Measurements from ENCODE around the gene GALNT13. TPM values are rescaled to one million over a fixed set of nuclear protein-coding genes. Genes with fewer than 3 reads are reported as not detected.

The GALNT13 gene
- total RNA-seq, 1 donor from 2014 or later = 0.25 TPM

DNA sequence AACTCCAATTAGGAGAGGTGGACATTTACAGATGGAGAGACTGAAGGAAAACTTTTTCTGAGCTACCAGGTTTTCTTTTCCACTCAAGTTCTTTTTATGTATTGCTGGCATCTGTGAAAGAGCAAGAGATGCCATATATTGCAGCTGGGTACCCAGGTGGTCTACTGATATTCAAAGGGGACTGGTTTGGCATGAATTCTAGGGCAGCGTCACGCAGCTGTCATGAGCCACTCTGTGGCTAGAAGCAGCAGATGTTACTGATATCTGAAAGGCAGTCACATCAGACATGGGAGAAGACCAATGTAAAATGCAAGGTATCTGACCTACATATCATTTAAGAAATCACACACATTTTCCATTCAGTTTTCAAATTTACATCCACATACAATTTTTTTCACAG lies 408.8 kb downstream of the GALNT13 start:
- no peak overlapping the region for H3K4me3 ChIP-seq
- intact Hi-C loops (cut with DNase I) = no loop called here
- H3K27me3 ChIP-seq = no peaks in the 10 kb centered on the region
- H3K27ac ChIP-seq = no peak overlapping the region
- no peak for TF ChIP-seq CTCF (IDR thresholded peaks at IDR 0.05)
- TF ChIP-seq POLR2AphosphoS5 (IDR thresholded peaks at IDR 0.05; ENCODE audit: insufficient read depth in 1 of 2, low read depth in 1 of 2) = no peak
- no peak for TF ChIP-seq POLR2A (IDR thresholded peaks at IDR 0.05)
- DNase-seq (ENCODE audit: extremely low spot score in 2 of 2) = no peak
- H3K4me1 ChIP-seq = no peaks in the 10 kb centered on the region
- no peaks in the 10 kb centered on the region for H3K9me3 ChIP-seq
- no peaks in the 10 kb centered on the region for H3K36me3 ChIP-seq

DNA sequence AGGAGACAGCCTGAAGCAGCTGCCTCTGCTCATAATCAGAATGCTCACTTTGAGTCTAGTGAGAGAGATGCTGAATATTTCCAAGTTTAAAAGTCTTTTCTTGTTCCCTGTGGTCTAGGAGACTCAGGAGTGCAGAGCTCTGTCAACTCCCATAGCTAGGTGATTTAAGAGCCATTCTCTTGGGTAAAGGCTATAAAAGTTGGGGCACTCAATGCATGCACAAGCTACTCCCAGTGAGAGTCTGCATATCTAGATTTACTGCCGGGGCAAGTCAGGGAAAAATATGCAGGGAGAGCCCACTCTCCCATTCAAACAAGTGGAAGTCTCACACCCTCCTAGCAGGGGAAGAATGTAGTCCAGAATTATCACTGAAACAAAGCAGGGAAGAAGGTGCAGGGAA lies 418.1 kb downstream of the GALNT13 start:
- no peak overlapping the region for H3K4me3 ChIP-seq
- no peak for TF ChIP-seq POLR2A (IDR thresholded peaks at IDR 0.05)
- no peak for TF ChIP-seq CTCF (IDR thresholded peaks at IDR 0.05)
- no peak for TF ChIP-seq POLR2AphosphoS5 (IDR thresholded peaks at IDR 0.05; ENCODE audit: insufficient read depth in 1 of 2, low read depth in 1 of 2)
- no peaks in the 10 kb centered on the region for H3K9me3 ChIP-seq
- no peaks in the 10 kb centered on the region for H3K36me3 ChIP-seq
- no peak for DNase-seq (ENCODE audit: extremely low spot score in 2 of 2)
- no peaks in the 10 kb centered on the region for H3K27me3 ChIP-seq
- no peaks in the 10 kb centered on the region for H3K4me1 ChIP-seq
- intact Hi-C loops (cut with DNase I) = no loop called here
- no peak overlapping the region for H3K27ac ChIP-seq

GRCh38 chr2:154291511-154291910 lies 419.8 kb downstream of the GALNT13 start:
- Histone ChIP-seq H3K4me1 (no peaks in the 10 kb centered on the region), H3K36me3 (no peaks in the 10 kb centered on the region), H3K9me3 (no peaks in the 10 kb centered on the region), H3K27me3 (no peaks in the 10 kb centered on the region), H3K4me3 (no peak overlapping the region), H3K27ac (no peak overlapping the region)
- intact Hi-C loops (cut with DNase I) = no loop called here
- TF ChIP-seq CTCF (IDR thresholded peaks at IDR 0.05) = no peak
- TF ChIP-seq POLR2A (IDR thresholded peaks at IDR 0.05) = no peak
- no peak for TF ChIP-seq POLR2AphosphoS5 (IDR thresholded peaks at IDR 0.05; ENCODE audit: insufficient read depth in 1 of 2, low read depth in 1 of 2)
- DNase-seq (ENCODE audit: extremely low spot score in 2 of 2) = no peak

- DNase-seq (ENCODE audit: extremely low spot score in 2 of 2) = no peak
- H3K4me1 ChIP-seq = no peaks in the 10 kb centered on the region
- H3K27me3 ChIP-seq = no peaks in the 10 kb centered on the region
- H3K4me3 ChIP-seq = no peak overlapping the region
- no peak overlapping the region for H3K27ac ChIP-seq
- no peaks in the 10 kb centered on the region for H3K9me3 ChIP-seq
- H3K36me3 ChIP-seq = no peaks in the 10 kb centered on the region
- TF ChIP-seq POLR2AphosphoS5 (IDR thresholded peaks at IDR 0.05; ENCODE audit: insufficient read depth in 1 of 2, low read depth in 1 of 2) = no peak
- TF ChIP-seq CTCF (IDR thresholded peaks at IDR 0.05) = no peak
- no peak for TF ChIP-seq POLR2A (IDR thresholded peaks at IDR 0.05)
- intact Hi-C loops (cut with DNase I) = no loop called here
These were observed 420.2 kb downstream of the GALNT13 start for GRCh38 chr2:154291927-154292326.

DNA sequence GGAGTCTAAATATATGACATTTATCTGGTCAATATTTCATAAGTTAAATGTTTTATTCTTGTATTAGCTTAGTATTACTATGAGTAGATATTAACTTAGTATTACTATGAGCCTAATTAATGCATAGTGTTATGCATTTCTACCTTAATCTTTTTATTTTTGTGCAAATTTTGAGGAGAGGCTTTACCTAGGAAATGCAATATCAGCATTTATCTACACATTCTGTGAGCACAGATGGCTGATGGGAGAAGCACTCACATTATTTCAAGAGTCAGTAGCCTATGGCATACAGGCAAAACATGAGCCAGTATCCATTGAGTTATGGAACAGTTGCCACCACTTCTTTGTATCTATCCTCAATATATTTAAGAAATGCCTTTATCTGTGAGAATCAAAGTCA lies 422.1 kb downstream of the GALNT13 start:
- no peak for TF ChIP-seq CTCF (IDR thresholded peaks at IDR 0.05)
- no peak for TF ChIP-seq POLR2AphosphoS5 (IDR thresholded peaks at IDR 0.05; ENCODE audit: insufficient read depth in 1 of 2, low read depth in 1 of 2)
- TF ChIP-seq POLR2A (IDR thresholded peaks at IDR 0.05) = no peak
- H3K4me1 ChIP-seq = no peaks in the 10 kb centered on the region
- H3K9me3 ChIP-seq = no peaks in the 10 kb centered on the region
- H3K27me3 ChIP-seq = no peaks in the 10 kb centered on the region
- no peak for DNase-seq (ENCODE audit: extremely low spot score in 2 of 2)
- no peaks in the 10 kb centered on the region for H3K36me3 ChIP-seq
- no peak overlapping the region for H3K4me3 ChIP-seq
- intact Hi-C loops (cut with DNase I) = no loop called here
- no peak overlapping the region for H3K27ac ChIP-seq
